GM19372 (cell line): ENCODE results near the gene GAD2.

Experiments
- ATAC-seq: cut with Tn5 transposase; IDR thresholded peaks from one replicate; pipeline ENCODE4 v1.9.1; 2021; ENCODE audit warnings: mild to moderate bottlenecking, low read depth, moderate library complexity; ENCODE audit not compliant: unreplicated experiment

GAD2 gene

DNA sequence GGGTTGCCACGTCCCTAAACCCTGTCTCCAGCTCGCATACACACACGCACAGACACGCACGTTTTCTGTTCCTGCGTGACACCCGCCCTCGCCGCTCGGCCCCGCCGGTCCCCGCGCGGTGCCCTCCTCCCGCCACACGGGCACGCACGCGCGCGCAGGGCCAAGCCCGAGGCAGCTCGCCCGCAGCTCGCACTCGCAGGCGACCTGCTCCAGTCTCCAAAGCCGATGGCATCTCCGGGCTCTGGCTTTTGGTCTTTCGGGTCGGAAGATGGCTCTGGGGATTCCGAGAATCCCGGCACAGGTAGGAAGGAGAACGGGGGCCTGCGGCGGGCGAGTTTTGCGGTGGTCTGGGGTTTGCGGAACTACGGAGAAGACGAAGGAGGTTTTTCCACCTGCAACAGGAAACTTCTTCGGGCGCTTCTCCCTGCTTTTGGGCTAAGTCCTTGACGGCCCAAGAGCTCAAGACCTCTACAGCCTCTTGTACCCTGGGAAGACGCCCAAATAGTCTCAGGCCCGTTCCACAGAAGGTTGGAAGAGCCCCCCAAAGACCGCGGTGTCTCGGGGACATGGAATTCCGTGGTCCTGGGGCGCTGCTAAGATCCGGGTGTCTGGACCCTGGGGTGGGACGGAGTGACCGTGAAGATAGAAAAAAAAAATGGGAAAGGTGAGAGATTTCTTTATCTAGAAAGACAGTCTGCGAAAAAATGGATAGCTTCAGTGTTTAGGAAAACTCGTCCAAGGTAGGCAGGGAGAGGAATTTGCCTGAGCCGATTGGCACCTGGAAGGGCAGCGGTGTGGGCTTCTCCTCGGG lies at the start of gene GAD2:
Gene GAD2, plus strand, starts transcription at position 190 of the 811 bp plus-strand sequence. Its CDS starts 36 bp downstream, at position 226.
- ATAC-seq = no peak

DNA sequence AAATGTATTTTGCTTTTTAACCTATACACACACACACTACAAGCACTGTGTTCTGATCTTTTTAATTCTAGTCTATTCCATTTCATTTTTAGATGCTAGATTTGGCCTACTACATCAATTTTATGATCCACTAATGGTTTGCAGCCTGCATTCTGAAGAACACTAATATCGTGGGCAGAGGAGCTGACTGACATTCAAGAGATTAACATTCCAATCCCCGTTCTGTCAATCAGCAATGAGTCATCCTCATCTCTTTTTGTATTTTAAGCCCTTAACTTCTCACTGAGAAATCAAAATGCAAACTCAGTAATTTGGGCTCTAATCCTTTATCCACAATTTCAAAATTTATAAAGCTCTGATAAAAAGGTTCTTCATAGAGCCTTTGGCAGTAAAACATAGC lies 47.1 kb upstream of the GAD2 start:
- ATAC-seq = no peak

DNA sequence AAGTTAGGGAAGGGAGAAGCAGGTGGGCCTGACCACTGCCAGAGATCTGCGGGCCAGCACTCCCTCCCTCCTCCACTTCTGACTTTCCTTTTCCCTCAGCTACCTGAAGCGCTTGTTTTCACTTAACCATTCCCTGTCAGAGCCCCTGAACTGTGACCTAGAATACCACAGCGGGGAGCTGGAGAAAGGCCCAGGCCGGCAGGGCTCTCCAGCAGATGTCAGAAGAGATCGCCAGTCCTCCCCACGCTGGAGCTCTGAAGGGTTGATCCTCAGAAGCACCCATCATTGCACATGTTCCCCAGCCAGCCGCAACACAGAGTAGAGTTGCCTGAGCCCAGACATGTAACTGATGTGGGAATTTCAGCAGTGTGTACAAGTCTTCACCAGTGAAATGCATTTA lies 44.4 kb upstream of the GAD2 start:
- no peak for ATAC-seq

DNA sequence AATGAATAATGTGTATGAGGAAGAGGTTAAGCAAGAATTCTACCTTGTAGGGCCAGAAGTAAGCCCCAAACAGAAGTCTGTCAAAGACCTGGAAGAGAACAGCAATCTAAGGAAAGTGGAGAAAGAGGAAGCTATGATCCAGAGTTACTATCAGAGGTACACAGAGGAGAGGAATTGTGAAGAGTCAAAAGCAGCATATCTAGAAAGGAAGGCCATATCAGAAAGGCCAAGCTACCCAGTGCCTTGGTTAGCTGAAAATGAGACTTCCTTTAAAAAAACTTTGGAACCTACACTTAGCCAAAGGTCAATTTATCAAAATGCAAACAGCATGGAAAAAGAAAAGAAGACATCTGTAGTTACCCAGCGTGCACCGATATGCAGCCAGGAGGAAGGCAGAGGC lies 42.7 kb upstream of the GAD2 start:
- ATAC-seq = no peak

DNA sequence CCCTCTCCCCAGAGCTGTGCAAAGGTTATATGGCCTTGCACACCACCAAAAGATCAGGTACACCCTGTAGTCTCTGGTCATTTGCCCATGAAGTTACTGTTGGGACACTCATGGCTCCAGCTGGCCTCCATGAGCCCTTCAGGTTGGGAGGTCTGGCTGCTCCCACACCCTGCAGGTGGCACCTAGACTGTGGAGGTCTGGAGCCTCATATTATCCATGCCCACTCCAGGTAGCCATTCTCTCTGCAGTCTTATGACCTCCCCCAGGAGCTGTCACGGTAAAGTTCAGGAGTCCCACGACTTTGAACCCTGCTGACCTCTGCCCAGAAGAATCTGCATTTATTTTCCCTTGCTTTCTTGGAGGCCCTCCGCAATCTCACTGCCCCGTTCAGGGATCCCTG lies 39.2 kb upstream of the GAD2 start:
- ATAC-seq = no peak

DNA sequence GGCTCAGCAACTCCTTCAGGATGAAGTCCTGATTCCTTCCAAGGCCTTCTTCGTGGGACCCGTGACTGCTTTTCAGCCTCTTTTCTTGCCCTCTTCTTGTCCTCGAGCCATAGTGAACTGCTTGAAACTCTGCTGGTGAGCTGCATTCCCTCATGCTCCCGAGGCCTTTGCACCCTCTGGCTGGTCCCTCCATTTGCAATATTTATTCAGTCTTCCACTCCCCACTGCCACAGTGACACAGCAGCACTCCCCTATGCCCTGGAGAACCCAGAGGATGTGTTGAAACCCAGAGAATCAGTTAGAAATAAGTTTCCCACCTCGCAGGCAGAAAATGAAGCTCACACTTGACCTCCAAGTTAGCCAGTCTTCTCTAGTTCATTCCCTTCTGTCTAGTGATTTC lies 22.3 kb upstream of the GAD2 start:
- ATAC-seq = no peak

DNA sequence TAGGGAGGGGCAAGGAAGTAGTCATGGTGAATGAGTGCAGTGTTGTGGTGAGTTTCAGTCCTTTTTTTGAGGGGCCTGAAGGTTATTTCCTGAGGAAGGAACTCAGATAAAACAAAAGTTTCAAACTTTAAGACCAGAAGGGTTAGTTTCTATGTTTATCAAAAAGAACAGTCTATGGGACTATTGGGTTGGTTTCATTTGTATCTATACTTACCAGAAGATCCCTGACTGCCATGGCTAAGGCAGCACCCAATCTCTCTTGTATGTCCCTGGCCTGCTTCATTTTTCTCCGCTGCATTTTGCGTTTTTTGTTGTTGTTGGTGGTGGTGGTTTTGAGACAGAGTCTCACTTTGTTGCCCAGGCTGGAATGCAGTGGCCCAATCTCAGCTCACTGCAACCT lies 19.3 kb upstream of the GAD2 start:
- ATAC-seq = no peak

DNA sequence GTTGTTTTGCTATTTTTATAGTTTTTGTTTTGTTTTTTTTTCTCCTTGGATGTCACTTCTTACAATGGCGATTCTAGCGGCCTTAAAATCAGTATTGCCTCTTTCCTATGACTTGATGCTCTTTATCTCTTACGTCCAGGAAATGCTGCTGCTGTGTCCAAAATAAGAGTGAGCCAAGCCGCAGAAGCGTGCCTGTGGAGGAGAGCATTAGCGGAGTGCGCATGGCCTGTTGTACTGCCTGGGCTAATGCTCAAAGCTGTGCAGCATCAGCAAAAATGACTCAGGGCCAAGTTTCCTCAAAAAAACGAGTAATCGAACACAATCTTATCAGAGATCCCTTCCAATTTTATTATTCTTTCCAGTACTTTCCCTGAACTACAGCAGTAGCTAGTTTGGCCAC lies 18.5 kb upstream of the GAD2 start:
- ATAC-seq = no peak

DNA sequence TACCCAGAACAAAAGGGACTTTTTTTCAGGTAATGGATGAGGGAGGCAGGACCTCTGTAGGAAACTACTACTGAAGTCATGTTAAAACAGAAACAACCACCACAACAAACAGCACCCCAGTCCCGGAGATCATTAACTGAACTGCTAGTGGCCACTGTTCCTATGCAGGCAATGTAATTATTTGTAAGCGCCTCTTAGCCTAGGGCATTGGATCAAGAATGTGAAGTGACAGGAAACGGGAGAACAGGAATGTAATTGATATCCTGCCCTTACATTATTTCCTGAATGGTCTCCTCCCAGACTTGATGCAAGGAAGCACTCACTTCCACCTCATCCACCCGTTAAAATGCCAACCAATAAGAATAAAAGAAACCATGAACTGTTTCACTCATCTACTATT lies 16.7 kb upstream of the GAD2 start:
- ATAC-seq = no peak

DNA sequence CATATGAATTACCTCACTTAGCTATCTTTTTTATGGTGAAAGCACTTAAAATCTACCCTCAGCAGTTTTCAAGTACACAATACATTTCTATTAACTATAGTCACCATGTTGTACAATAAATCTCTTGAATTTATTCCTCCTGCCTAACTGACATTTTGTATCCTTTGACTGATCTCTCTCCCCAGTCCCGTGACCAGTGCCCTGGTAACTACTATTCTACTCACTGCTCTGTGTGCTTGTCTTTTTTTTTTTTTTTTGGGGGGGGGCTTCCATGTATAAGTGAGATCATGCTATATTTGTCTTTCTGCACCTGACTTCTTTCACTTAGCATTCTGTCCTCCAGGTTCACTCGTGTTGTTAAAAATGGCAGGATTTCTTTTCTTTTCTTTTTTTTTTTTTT lies 11.4 kb upstream of the GAD2 start:
- no peak for ATAC-seq

DNA sequence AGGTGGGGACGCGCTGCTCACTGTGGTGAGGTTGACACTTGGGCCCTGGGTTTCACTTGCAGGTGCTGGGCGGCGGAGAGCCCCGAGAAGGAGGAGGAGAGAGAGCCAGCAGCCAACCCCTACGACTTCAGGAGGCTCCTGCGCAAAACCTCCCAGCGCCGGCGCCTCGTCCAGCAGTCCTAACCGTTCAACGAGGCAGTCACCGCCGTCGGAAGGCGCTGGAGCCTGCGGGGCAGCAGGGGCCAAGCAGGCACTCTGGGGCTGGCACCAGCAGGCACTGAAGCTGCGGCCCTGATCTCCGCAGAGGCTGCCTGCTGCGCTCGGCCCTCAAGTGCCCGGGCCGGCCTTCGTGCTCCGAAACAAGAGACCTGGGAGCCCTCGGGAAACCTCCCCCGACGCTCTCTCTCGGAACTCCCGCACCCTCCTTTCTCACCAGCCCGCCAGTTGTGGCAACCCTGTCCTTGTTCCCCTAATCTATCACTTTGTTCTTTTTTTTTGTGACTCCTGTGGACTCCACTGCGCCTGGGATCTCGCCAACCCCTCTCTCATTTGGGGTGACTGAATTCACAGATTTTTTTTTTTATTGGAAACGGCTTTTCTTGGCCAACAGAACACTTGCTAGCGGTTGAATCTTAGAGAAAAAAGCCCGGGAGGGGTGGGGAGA lies 4.7 kb upstream of the GAD2 start:
- ATAC-seq = no peak

DNA sequence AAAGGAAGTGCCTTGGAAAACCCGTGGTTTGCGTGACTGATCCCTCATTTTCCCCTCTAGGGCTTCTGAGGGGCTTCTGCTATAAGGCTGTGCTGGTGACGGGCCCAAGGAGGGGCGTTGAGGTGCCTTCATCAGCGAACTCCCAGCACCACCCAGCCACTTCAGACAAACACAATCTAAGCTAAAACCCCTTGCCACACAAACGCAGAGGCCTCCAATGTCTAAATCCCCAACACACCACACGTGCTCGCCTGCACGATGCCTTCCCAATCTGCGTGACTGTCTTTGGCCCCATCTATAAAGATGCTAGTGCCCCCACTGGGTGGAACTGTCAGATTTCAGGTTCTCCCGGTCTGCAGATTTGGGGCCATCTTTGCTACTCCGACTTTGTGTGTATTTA lies 4.1 kb upstream of the GAD2 start:
- no peak for ATAC-seq

DNA sequence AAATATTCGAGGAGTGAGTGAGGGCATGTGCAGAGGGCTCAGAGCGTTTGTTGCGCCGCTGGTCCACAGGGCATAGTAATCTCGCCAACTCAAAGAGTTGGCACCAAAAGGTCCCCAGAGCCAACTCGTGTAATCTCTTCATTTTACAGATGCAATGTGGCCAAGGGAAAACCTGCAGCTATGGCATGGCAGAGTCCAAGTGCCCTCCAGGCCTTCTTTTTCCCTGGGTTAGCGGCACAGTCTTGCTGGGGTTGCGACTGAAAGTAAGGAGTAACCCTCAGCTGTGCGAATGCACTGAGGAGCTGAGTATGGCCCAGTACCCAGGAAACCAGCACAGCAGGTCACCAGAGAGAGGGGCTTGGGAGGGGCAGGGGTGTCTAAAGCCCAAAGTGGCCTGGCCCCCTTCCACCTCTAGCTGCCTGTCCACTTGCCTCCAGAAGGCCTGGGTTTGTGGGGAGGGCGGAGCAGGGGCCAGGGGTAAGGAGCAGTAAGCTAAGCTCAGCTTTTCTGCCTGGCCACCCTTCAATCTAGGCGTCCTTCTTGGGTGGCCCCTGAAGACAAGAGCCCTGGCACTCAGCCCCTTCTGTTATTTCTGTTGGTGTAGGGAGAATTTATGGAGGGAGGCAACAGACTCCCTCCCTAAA lies 3.3 kb upstream of the GAD2 start:
- ATAC-seq = no peak

DNA sequence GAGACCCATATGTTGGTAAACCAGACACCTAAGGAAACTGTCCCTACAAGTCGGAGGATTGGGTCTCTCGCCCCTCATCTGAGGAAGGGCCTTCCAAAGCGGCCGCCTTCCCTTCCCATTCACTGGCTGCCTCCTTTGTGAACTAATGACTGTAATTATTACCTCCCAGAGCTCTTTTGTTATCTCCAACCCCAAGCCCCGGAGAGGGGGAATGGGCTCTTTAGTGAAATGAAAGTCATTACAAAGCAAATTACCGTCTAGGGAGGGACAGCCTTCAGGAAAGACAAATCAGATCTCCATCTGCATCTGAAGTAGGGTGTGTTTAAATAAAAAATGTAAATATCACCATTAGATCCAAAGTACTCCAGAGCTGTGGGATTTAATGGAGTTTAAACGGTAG lies 2.6 kb upstream of the GAD2 start:
- no peak for ATAC-seq

DNA sequence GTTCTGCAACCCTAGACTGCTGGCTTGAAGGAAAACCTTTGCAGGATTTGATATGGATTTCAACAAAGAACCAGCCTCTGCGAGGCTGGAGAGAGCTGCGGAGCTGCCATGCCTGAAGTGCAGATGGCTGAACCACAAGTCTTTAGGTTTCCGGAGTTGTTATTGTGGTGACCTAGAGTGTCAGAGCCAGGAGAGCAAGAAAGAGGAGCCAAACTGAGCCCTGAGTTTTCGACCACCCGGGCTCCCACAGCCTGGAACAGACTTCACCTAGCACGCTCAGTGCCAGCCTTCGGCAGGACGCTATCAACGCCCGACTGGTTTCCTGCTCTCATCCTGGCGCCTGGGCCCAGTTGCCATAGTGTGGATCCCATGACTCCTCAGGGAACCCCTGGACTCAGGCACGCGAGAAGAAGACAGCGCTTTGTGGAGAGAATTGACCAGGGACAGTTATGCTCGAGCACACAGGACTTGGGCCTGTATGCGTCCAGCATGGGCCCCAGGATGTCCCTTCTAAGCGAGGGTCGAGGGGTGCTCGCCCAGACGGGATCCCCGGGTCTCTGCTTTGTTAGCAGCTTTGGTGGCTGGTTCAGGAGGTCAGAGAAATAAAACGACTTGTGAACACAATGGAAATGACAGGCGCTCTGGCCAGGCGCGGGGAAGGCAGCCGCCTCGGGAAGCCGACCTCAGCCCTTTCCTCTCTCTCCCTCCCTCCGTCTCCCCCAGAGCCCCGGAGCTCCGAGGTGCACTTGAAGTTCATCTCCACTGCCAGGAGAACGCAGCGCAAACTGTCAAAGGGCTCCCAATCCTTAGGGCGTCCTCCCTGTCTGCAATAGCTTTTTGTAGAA lies 1.8 kb upstream of the GAD2 start:
- ATAC-seq = no peak

DNA sequence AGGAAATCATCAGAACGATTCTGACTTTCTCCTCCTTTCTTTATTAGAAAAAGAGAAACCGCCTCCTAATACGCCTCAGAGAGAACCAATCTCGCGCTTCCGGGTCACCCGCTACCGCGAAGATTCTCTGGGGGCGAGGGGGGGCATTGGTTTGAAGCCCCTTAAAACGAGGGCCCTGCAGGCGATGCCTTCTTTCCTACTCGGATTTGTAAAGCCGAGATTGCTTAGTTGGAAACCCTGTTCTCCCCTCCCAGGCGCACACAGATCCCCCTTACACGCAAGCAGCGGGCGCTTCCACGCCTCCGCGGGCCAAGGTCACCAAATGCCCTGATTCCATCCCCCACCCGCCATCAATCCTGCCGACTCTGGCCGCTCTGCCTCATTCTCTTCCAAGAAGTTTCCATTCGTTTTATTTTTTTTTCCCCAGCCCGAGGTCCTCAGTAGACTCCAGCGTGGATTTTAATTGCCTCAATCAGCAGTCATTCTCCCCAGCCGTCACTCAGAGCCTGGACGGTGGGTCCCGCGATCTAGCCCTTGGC lies 1.1 kb upstream of the GAD2 start:
- no peak for ATAC-seq

DNA sequence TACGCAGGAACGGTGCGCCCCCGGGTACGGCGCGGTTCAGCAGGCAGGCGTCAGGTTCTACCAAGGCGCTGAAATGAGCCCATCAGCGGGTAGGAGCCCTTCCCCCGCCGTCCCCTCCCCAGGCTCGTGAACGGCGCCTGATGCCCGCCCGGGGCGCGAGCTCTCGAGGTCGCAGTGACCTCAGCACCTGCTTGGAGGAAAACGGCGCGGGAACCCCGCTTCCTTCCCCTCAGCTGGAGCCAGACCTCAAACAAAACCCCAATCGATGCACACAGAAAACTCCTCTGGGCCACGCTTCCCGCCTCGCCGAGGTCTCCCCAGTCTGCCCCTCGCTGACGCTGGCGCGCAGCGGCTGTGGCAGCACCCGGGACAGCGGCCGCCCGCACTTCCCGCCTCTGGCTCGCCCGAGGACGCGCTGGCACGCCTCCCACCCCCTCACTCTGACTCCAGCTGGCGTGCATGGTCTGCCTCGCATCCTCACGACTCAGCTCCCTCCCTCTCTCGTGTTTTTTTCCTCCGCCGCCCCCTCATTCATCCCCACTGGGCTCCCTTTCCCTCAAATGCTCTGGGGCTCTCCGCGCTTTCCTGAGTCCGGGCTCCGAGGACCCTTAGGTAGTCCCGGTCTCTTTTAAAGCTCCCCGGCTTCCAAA lies 514 bp upstream of the GAD2 start:
- no peak for ATAC-seq

DNA sequence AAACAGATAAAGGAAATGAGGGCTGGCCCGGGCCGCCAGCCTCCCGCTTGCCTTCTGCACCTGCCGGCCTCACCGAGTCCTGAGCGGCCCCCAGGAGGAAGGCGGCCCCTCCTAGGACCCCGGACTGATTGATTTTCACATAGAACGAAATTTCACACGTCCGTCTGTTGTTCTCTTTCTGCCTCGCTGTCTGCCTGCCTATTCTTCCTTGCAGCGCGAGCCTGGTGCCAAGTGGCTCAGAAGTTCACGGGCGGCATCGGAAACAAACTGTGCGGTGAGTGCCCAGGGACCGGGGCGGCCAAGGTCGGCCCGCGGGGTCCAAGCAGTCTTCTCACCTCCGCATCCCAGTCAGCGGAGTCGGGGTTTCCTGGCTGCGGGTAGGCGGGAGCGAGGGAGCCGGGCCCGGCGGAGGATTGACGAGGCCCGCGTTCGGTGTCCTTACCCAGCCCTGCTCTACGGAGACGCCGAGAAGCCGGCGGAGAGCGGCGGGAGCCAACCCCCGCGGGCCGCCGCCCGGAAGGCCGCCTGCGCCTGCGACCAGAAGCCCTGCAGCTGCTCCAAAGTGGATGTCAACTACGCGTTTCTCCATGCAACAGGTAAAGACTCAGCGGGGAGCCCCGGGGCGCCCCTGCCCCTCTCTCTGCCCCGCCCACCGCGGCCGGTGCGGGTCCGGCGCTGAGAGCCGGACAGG lies 967 bp downstream of the GAD2 start:
- no peak for ATAC-seq

DNA sequence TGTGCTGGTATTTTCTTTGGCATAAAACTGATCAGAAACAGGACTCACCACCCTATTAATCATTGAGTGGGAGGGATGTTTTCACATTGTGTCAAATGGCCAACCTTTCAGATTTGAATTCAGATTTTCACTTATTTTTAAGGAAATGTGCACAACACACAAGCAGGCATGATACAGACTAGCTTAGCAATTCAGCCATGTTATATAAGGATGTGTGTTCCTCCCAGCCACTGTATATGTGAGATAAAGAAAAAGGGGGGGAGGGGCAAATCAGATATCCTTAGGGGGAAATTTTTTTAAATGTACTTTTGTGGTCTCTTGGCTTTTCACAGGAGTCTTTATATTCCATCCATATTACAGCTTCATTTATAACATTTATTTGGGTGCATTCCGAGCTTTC lies 3.1 kb downstream of the GAD2 start:
- ATAC-seq = no peak

DNA sequence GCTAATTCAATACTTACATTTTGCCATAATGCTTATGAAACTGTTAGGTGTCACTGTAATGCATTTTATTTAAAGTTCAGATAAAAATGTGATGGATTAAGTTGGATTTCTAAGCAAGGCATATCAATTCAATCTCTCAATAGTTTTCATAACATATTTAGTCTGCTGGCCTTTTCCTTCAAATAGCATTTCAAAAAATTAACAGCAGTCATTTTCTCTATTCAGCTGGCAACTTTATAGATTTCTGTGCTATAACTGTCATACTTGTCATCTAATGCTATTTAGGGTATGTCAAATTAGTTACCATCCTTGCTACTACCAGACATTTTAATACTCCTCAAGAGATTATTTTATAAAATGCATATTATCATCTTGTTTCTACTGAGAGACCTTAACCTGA lies 4.3 kb downstream of the GAD2 start:
- ATAC-seq = no peak
